Loucy (cell line): ENCODE data around the gene SLC35A5.

Experiments used
- H2AFZ ChIP-seq: fragments of 200-600 bp; sonication (generic); 2 replicates; pipeline ENCODE4 v1.6.0; 2016; ENCODE audit warnings: antibody characterized with exemption, mild to moderate bottlenecking, low read length, moderate library complexity
- H3F3A ChIP-seq: fragments of 200-600 bp; 2 replicates; pipeline ENCODE4 v1.6.0; 2016; ENCODE audit warnings: antibody characterized with exemption, low read depth, mild to moderate bottlenecking
- H3K27me3 ChIP-seq: fragments of 200-600 bp; sonication (generic); 2 replicates; pipeline ENCODE4 v1.6.1; 2014; ENCODE audit warnings: low read length, mild to moderate bottlenecking; ENCODE audit not compliant: insufficient read depth, poor library complexity, severe bottlenecking
- H3K36me3 ChIP-seq: fragments of 200-600 bp; sonication (generic); 2 replicates; pipeline ENCODE4 v1.6.1; 2016; ENCODE audit warnings: low read length; ENCODE audit not compliant: insufficient read depth
- H3K4me1 ChIP-seq: fragments of 200-600 bp; sonication (generic); 2 replicates; pipeline ENCODE4 v1.5.1; 2014; ENCODE audit warnings: low read length, mild to moderate bottlenecking; ENCODE audit not compliant: insufficient read depth, poor library complexity, severe bottlenecking
- H3K4me2 ChIP-seq: fragments of 200-600 bp; sonication (generic); 2 replicates; pipeline ENCODE4 v1.6.0; 2014; ENCODE audit warnings: antibody characterized with exemption, low read length, low read depth, mild to moderate bottlenecking; ENCODE audit not compliant: poor library complexity, severe bottlenecking
- H3K4me3 ChIP-seq: fragments of 200-600 bp; sonication (generic); 2 replicates; pipeline ENCODE4 v1.5.1; 2014; ENCODE audit warnings: low read length, mild to moderate bottlenecking, mixed read lengths; ENCODE audit not compliant: poor library complexity, severe bottlenecking
- H3K79me2 ChIP-seq: fragments of 200-600 bp; sonication (generic); 2 replicates; pipeline ENCODE4 v1.6.1; 2014; ENCODE audit warnings: low read length; ENCODE audit not compliant: insufficient read depth
- H3K9ac ChIP-seq: fragments of 200-600 bp; sonication (generic); 2 replicates; pipeline ENCODE4 v1.6.0; 2014; ENCODE audit warnings: mild to moderate bottlenecking, low read depth, low read length, moderate library complexity; ENCODE audit not compliant: poor library complexity, severe bottlenecking
- H3K9me2 ChIP-seq: fragments of 200-600 bp; sonication (generic); replicated peaks from 2 replicates; pipeline ENCODE4 v1.6.1; 2016; ENCODE audit warnings: low read depth, low read length, mixed read lengths
- H3K9me3 ChIP-seq: fragments of 200-600 bp; sonication (generic); 2 replicates; pipeline ENCODE4 v1.6.1; 2014; ENCODE audit warnings: mild to moderate bottlenecking, antibody characterized with exemption, low read length, low read depth; ENCODE audit not compliant: insufficient read depth
- H4K20me1 ChIP-seq: fragments of 200-600 bp; sonication (generic); 2 replicates; pipeline ENCODE4 v1.6.0; 2014; ENCODE audit warnings: antibody characterized with exemption, low read length, mild to moderate bottlenecking; ENCODE audit not compliant: insufficient read depth, poor library complexity, severe bottlenecking
- EZH2phosphoT487 ChIP-seq: fragments of 200-600 bp; IDR thresholded peaks from 2 replicates; pipeline ENCODE4 v1.6.1; 2018; ENCODE audit warnings: antibody characterized with exemption, mild to moderate bottlenecking, moderate library complexity, borderline replicate concordance
- TF ChIP-seq, protein P1 (sequence below): fragments of 200-600 bp; sonication (generic); conservative IDR thresholded peaks from 2 replicates; pipeline ENCODE4 v1.5.1; 2014; ENCODE audit warnings: mild to moderate bottlenecking, antibody characterized with exemption, low read length

Gene SLC35A5

GRCh38 chr3:112587336-112587735, 25.5 kb downstream of the SLC35A5 start:
- no peaks in the 10 kb centered on the region for H3K9me3 ChIP-seq
- H3K9me2 ChIP-seq = no peaks in the 10 kb centered on the region
- H3K4me1 ChIP-seq = peaks cover 11% of the 10 kb centered on the region
- no peaks in the 10 kb centered on the region for H3F3A ChIP-seq
- no peaks in the 10 kb centered on the region for H3K79me2 ChIP-seq
- H2AFZ ChIP-seq = no peak overlapping the region
- H4K20me1 ChIP-seq = no peaks in the 10 kb centered on the region
- TF ChIP-seq EZH2phosphoT487 = no peak
- TF ChIP-seq, protein P1, sequence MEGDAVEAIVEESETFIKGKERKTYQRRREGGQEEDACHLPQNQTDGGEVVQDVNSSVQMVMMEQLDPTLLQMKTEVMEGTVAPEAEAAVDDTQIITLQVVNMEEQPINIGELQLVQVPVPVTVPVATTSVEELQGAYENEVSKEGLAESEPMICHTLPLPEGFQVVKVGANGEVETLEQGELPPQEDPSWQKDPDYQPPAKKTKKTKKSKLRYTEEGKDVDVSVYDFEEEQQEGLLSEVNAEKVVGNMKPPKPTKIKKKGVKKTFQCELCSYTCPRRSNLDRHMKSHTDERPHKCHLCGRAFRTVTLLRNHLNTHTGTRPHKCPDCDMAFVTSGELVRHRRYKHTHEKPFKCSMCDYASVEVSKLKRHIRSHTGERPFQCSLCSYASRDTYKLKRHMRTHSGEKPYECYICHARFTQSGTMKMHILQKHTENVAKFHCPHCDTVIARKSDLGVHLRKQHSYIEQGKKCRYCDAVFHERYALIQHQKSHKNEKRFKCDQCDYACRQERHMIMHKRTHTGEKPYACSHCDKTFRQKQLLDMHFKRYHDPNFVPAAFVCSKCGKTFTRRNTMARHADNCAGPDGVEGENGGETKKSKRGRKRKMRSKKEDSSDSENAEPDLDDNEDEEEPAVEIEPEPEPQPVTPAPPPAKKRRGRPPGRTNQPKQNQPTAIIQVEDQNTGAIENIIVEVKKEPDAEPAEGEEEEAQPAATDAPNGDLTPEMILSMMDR = no peak
- H3K27me3 ChIP-seq = no peaks in the 10 kb centered on the region
- no peak overlapping the region for H3K4me2 ChIP-seq
- peaks cover 13% of the 10 kb centered on the region; the same call in 1 of the 2 replicates for H3K36me3 ChIP-seq
- no peak overlapping the region for H3K4me3 ChIP-seq
- H3K9ac ChIP-seq = no peak overlapping the region

DNA sequence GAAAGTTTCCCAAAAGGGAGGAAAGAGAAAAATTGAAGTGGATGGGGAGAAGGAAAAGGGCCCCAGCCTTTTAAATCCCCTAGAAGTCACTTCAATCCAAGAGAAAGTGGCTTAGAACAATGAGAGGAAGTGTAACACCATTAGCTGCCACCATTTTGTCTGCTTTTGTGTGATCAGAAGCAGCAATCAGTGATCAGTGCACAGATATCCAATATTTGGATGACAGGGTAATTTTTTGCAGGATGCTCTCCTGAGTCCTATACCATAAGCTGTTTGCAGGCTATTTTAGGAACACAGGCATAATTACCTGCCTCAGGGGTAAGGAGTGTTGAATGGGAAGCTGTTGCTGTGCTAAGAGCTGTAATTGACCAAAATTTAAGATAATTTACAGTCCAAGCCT, 31.4 kb downstream of the SLC35A5 start:
- no peak overlapping the region for H3K4me3 ChIP-seq
- peaks cover 6% of the 10 kb centered on the region; the same call in 1 of the 2 replicates for H3K36me3 ChIP-seq
- no peak overlapping the region for H3K4me2 ChIP-seq
- H4K20me1 ChIP-seq = no peaks in the 10 kb centered on the region
- H3K27me3 ChIP-seq = no peaks in the 10 kb centered on the region
- peaks cover 9% of the 10 kb centered on the region for H3K9me3 ChIP-seq
- peaks cover 14% of the 10 kb centered on the region for H3K4me1 ChIP-seq
- no peaks in the 10 kb centered on the region for H3F3A ChIP-seq
- no peak for TF ChIP-seq EZH2phosphoT487
- TF ChIP-seq, protein P1 = no peak
- no peaks in the 10 kb centered on the region for H3K79me2 ChIP-seq
- H3K9me2 ChIP-seq = no peaks in the 10 kb centered on the region
- no peak overlapping the region for H2AFZ ChIP-seq
- no peak overlapping the region for H3K9ac ChIP-seq

DNA sequence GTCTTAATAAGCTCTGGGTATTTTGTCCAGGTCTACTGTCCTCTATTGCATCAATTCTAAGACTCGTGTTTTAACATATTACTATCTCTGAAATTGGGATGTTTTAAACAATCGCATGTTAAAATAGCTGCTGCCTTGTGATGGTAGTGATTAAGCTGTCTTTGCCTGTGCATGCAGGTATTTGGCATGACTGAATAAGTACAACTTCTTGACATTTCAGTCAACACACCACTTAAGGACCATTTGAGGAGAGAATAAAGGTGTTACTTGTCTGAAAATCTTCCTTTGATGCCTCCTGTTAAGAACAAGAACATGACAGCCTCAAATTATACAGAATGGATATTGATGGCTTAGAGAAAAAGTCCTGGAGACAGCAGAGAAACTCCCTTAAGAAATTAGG, 33.0 kb downstream of the SLC35A5 start:
- Histone ChIP-seq H3K79me2 (no peaks in the 10 kb centered on the region), H3K9ac (no peak overlapping the region), H3K9me2 (no peaks in the 10 kb centered on the region), H4K20me1 (no peaks in the 10 kb centered on the region), H3K9me3 (peaks cover 9% of the 10 kb centered on the region), H2AFZ (no peak overlapping the region), H3K36me3 (peaks cover 6% of the 10 kb centered on the region; the same call in 1 of the 2 replicates), H3F3A (no peaks in the 10 kb centered on the region), H3K4me3 (no peak overlapping the region), H3K27me3 (no peaks in the 10 kb centered on the region), H3K4me2 (no peak overlapping the region), H3K4me1 (peaks cover 14% of the 10 kb centered on the region)
- no peak for TF ChIP-seq EZH2phosphoT487
- TF ChIP-seq, protein P1 = no peak
